Measurements from ENCODE around the gene SP9.

The SP9 gene

DNA sequence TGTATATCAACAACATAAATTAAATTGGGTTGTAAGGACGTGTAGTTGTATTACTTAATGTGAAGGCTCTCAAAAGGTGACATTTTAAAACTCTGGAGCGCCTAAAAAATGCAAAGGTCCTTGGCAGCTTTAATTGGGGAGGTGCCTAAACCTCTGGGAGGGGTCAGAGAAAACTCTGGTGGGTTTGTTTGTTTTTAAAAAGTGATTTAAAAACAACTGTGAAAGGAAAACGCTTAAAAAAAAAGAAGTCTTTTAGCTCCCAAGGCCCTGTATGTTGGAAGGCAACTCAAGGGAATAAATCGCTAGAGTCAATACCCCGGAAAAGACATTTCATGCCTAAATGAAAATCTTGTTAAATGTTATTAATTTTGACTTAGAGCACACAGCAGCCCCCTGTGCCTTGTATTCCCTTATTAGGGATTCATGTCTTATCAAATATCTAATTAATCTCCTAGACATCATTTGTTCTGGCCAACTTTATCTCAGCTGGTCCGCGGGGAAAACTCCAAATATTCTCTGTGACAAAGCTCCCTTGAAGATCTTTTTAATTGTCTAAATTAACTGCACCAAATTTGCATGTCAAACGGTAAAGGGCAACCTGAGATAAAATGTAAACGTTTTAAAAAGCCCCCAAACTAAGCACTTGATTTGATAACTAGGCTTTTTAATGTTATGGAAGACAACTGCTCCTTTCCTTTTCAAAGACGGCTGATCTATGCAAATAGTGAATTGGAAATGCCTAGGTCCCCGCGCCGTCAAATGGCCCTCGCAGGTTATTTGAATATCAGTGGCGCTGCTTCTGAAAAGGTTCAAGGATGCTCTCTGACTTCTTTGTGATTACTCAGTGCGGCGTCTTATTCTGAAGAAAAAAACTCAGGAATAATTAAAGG is 4.2 kb downstream of the SP9 start:
- H3K27ac ChIP-seq = no peak overlapping the region
- TF ChIP-seq, protein P1, sequence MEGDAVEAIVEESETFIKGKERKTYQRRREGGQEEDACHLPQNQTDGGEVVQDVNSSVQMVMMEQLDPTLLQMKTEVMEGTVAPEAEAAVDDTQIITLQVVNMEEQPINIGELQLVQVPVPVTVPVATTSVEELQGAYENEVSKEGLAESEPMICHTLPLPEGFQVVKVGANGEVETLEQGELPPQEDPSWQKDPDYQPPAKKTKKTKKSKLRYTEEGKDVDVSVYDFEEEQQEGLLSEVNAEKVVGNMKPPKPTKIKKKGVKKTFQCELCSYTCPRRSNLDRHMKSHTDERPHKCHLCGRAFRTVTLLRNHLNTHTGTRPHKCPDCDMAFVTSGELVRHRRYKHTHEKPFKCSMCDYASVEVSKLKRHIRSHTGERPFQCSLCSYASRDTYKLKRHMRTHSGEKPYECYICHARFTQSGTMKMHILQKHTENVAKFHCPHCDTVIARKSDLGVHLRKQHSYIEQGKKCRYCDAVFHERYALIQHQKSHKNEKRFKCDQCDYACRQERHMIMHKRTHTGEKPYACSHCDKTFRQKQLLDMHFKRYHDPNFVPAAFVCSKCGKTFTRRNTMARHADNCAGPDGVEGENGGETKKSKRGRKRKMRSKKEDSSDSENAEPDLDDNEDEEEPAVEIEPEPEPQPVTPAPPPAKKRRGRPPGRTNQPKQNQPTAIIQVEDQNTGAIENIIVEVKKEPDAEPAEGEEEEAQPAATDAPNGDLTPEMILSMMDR (IDR thresholded peaks at IDR 0.05) = no peak
- no peak overlapping the region for H3K4me3 ChIP-seq (ENCODE audit: low read depth in 1 of 2, low read length in 1 of 2)
- H3K36me3 ChIP-seq = no peaks in the 10 kb centered on the region
- H3K4me1 ChIP-seq (ENCODE audit: control insufficient read depth in 1 of 2, insufficient read depth in 1 of 2, low read depth in 1 of 2, low read length in 1 of 2) = peaks cover 75 to 86% of the 10 kb centered on the region in 2 experiments
- no peaks in the 10 kb centered on the region for H3K9me3 ChIP-seq
- H3K27me3 ChIP-seq = peaks cover 100% of the 10 kb centered on the region

- TF ChIP-seq, protein P1 (IDR thresholded peaks at IDR 0.05) = no peak
- no peak overlapping the region for H3K27ac ChIP-seq
- H3K36me3 ChIP-seq = no peaks in the 10 kb centered on the region
- H3K27me3 ChIP-seq = peaks cover 100% of the 10 kb centered on the region
- peaks cover 73 to 81% of the 10 kb centered on the region in 2 experiments for H3K4me1 ChIP-seq (ENCODE audit: control insufficient read depth in 1 of 2, insufficient read depth in 1 of 2, low read depth in 1 of 2, low read length in 1 of 2)
- H3K4me3 ChIP-seq (ENCODE audit: low read depth in 1 of 2, low read length in 1 of 2) = peak overlapping the region; percentile 41 to 45
- H3K9me3 ChIP-seq = no peaks in the 10 kb centered on the region
These were observed 5.0 kb downstream of the SP9 start for GRCh38 chr2:174339561-174340399.

DNA sequence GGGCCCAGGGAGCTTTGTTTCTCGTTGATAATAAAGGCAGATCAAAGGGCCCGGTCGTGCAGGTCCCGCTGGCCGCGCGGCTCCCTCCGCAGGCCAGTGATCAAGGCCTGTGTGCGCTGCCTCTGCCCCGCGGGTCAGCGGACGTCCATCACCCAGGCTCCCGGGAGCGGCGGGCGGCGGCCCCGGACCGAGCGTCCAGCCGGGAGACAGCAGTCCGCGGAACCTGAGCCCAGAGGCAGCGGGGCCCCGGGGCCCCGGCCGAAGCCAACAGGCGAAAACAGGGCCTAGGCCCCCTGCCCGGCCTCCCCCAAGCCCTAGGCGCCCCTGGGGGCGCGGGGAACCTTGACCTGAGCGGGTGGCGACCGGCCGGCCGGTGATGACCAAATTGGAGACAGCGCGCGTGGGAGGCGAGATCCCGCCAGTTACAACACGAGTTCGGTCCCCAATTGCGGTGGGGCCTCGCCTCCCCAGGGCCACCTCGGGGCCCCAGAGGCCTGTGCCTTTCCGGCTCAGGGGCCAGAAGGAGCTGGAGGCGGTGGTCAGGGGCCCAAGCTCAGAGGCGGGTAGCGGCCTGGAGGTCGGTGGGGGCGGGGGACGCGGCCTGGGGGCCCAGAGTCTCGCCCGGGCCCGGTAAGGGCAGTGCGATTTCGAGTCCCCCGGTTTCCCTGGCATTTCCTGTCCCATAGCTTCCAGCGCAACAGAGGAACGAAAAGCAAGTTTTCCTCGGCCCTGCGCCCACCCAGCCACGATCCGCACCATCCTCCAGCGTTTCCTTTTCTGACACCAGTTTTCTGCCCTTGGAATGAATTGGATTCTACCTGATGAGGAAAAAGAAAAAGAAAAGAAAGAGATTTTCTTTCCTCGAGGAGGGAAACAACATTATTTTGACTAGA is 5.9 kb downstream of the SP9 start:
- Histone ChIP-seq H3K36me3 (no peaks in the 10 kb centered on the region), H3K27me3 (peaks cover 100% of the 10 kb centered on the region), H3K9me3 (no peaks in the 10 kb centered on the region), H3K4me3 (ENCODE audit: low read depth in 1 of 2, low read length in 1 of 2) (peak overlapping the region; percentile 41 to 45), H3K4me1 (ENCODE audit: control insufficient read depth in 1 of 2, insufficient read depth in 1 of 2, low read depth in 1 of 2, low read length in 1 of 2) (peaks cover 64 to 72% of the 10 kb centered on the region in 2 experiments), H3K27ac (no peak overlapping the region)
- TF ChIP-seq, protein P1 (IDR thresholded peaks at IDR 0.05) = no peak

DNA sequence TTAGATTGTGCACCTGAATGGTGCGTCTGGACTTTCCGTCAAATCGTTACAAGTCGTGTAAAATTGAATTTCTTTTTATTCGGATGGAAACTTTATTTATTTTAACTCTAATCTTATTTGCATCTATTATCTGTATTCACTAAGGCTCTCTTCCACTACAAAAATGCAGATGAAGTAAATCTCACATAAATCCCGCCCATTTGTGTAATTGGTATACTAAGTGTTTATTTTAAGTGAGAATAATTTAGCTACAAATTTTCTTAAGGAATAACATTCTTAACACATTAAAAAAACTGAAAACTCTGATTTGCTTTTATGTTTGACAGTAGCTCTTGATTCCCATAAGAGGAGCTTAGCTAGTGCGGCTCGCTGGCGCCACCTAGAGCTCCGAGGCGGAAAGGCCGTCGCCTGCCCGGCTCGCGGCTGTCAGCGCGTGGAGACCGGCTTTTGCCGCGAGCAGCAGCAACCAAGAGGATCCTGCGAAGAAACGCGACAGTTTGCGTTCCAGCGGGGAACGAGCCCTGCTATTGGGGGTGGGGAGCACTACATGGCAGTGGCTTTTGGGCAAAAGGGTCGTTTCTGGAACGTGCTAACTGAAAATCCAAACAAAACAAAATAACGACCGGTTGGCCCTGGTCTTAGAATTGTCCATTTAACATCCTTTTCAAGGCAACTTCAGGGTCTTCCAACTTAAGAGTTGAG is 6.7 kb downstream of the SP9 start:
- peak overlapping the region; percentile 31 to 35 for H3K4me3 ChIP-seq (ENCODE audit: low read depth in 1 of 2, low read length in 1 of 2)
- H3K4me1 ChIP-seq (ENCODE audit: control insufficient read depth in 1 of 2, insufficient read depth in 1 of 2, low read depth in 1 of 2, low read length in 1 of 2) = peaks cover 56 to 64% of the 10 kb centered on the region in 2 experiments
- peaks cover 100% of the 10 kb centered on the region for H3K27me3 ChIP-seq
- H3K27ac ChIP-seq = no peak overlapping the region
- TF ChIP-seq, protein P1 (IDR thresholded peaks at IDR 0.05) = peak; percentile 94
- no peaks in the 10 kb centered on the region for H3K36me3 ChIP-seq
- no peaks in the 10 kb centered on the region for H3K9me3 ChIP-seq
